PC-9 (cell line): ENCODE data around the gene ZNF18. TPM values are rescaled to one million over a fixed set of nuclear protein-coding genes. Genes with fewer than 3 reads are reported as not detected.

ENCODE experiments used
- BruUV-seq: library from RNA; stranded (reverse); fragments of 400-500 nt; replicated peaks from 2 replicates; lab custom pipeline; 2021; lab: Mats Ljungman, UMichigan
- CTCF ChIA-PET: fragments of 300-600 bp; sonication (Branson Sonifier 250); formaldehyde crosslinking; loops from one replicate; lab custom pipeline; 2022; ENCODE audit warnings: antibody characterized with exemption; lab: Charles Lee
- POLR2A ChIA-PET: fragments of 300-600 bp; sonication (Branson Sonifier 250); formaldehyde crosslinking; loops from one replicate; lab custom pipeline; 2022; ENCODE audit warnings: antibody characterized with exemption; ENCODE audit not compliant: unreplicated experiment; lab: Charles Lee
- DNase-seq, 2 experiments: peaks; one replicate each; pipeline versions ENCODE4 v3.0.0 to v3.0.0-alpha.2; 2015 to 2022; ENCODE audit warnings: mixed read lengths in 1 of 2
- H2AFZ ChIP-seq: fragments of 200-600 bp; sonication (generic); 2 replicates; pipeline ENCODE4 v1.8.1; 2017; ENCODE audit warnings: antibody characterized with exemption
- H3F3A ChIP-seq: fragments of 200-600 bp; sonication (generic); 2 replicates; pipeline ENCODE4 v1.8.1; 2017; ENCODE audit warnings: antibody characterized with exemption, mild to moderate bottlenecking, low read depth; ENCODE audit not compliant: insufficient read depth
- H3K27ac ChIP-seq: fragments of 200-600 bp; sonication (generic); 2 replicates; pipeline ENCODE4 v1.6.1; 2016; ENCODE audit warnings: mixed run types
- H3K27me3 ChIP-seq: fragments of 200-600 bp; sonication (generic); 2 replicates; pipeline ENCODE4 v1.6.1; 2016; ENCODE audit warnings: low read depth, mixed run types; ENCODE audit not compliant: insufficient read depth
- H3K36me3 ChIP-seq: fragments of 200-600 bp; sonication (generic); 2 replicates; pipeline ENCODE4 v1.6.1; 2016; ENCODE audit warnings: low read depth, mixed run types
- H3K4me1 ChIP-seq: fragments of 200-600 bp; sonication (generic); replicated peaks from 2 replicates; pipeline ENCODE4 v1.6.1; 2016; ENCODE audit warnings: mixed run types; ENCODE audit not compliant: insufficient read depth
- H3K4me2 ChIP-seq: fragments of 200-600 bp; sonication (generic); 2 replicates; pipeline ENCODE4 v1.6.1; 2017; ENCODE audit warnings: mixed run types
- H3K4me3 ChIP-seq: fragments of 200-600 bp; sonication (generic); 2 replicates; pipeline ENCODE4 v1.6.1; 2016; ENCODE audit warnings: mixed run types
- H3K79me2 ChIP-seq: fragments of 200-600 bp; sonication (generic); 2 replicates; pipeline ENCODE4 v1.6.1; 2017; ENCODE audit warnings: low read depth, mixed run types
- H3K9me2 ChIP-seq: fragments of 200-600 bp; sonication (generic); 2 replicates; pipeline ENCODE4 v1.8.1; 2017; ENCODE audit warnings: mild to moderate bottlenecking; ENCODE audit not compliant: insufficient read depth
- H3K9me3 ChIP-seq: fragments of 200-600 bp; sonication (generic); 2 replicates; pipeline ENCODE4 v1.8.1; 2016; ENCODE audit warnings: low read depth; ENCODE audit not compliant: insufficient read depth
- H4K20me1 ChIP-seq: fragments of 200-600 bp; sonication (generic); 2 replicates; pipeline ENCODE4 v1.8.1; 2017; ENCODE audit not compliant: insufficient read depth
- CTCF ChIP-seq: fragments of 200-600 bp; sonication (generic); conservative IDR thresholded peaks from 2 replicates; pipeline ENCODE4 v1.6.1; 2017; ENCODE audit warnings: mixed run types, antibody characterized with exemption, mild to moderate bottlenecking, moderate library complexity
- EZH2 ChIP-seq: fragments of 200-600 bp; sonication (generic); IDR thresholded peaks from 2 replicates; pipeline ENCODE4 v1.8.0; 2017; ENCODE audit warnings: antibody characterized with exemption, low read depth
- intact Hi-C: fragments of 100-400 bp; cut with micrococcal nuclease; formaldehyde crosslinking; loops from one replicate; pipeline ENCODE4 v1.10.0; 2022; ENCODE audit not compliant: unreplicated experiment
- total RNA-seq: library from RNA; stranded (reverse); gene quantifications from 2 replicates; pipeline ENCODE4 v1.2.3, GENCODE V29; 2021

ZNF18 gene
- total RNA-seq, 1 experiment from 2014 or later = 6.3 TPM

GRCh38 chr17:11999696-12000095 lies 2.4 kb upstream of the ZNF18 start:
- BruUV-seq = no TSS peak
- no peaks in the 10 kb centered on the region for H3K9me2 ChIP-seq
- H3K79me2 ChIP-seq = no peaks in the 10 kb centered on the region
- ChIA-PET CTCF (no interaction called here), POLR2A (interaction anchor here (0.5 to 0.6 kb wide), 2 partner anchors 16 to 22 kb away, joined by 5 to 14 read pairs; no protein-coding TSS in a partner anchor)
- no peaks in the 10 kb centered on the region for H3K9me3 ChIP-seq
- H3K27me3 ChIP-seq = no peaks in the 10 kb centered on the region
- H3K36me3 ChIP-seq = no peaks in the 10 kb centered on the region
- no peaks in the 10 kb centered on the region for H3F3A ChIP-seq
- no peak overlapping the region for H3K4me2 ChIP-seq
- TF ChIP-seq CTCF (no peak), EZH2 (no peak)
- H2AFZ ChIP-seq = no peak overlapping the region
- no peak overlapping the region for H3K4me3 ChIP-seq
- intact Hi-C loops = no loop called here
- H4K20me1 ChIP-seq = no peaks in the 10 kb centered on the region
- H3K4me1 ChIP-seq = no peaks in the 10 kb centered on the region; the same call in 1 of the 2 replicates
- DNase-seq = no peak
- no peak overlapping the region for H3K27ac ChIP-seq

GRCh38 chr17:11997972-11998233 lies 628 bp upstream of the ZNF18 start:
- no TSS peak for BruUV-seq
- CTCF ChIA-PET = interaction anchor here (0.7 to 1.0 kb wide), 4 partner anchors 9 to 27 kb away, joined by 3 to 4 read pairs (median 3); partner anchors contain the start of gene MAP2K4
- intact Hi-C loops = loop anchor here (1.0 to 2.0 kb wide), 2 partner anchors 22 to 51 kb away; partner anchors contain the start of gene MAP2K4

GRCh38 chr17:11996722-11997146 lies 541 bp downstream of the ZNF18 start:
- ChIA-PET POLR2A (interaction anchor here (0.5 to 1.6 kb wide), 14 partner anchors 10 to 745 kb away, joined by 3 to 15 read pairs (median 5); partner anchors contain the start of gene MAP2K4), CTCF (interaction anchor here (0.7 to 1.0 kb wide), 3 partner anchors 8 to 52 kb away, joined by 3 read pairs; partner anchors contain the start of gene MAP2K4)
- peak in 1 of 2 experiments; percentile 35 for DNase-seq
- no peaks in the 10 kb centered on the region for H3K9me2 ChIP-seq
- no peaks in the 10 kb centered on the region for H4K20me1 ChIP-seq
- H3K36me3 ChIP-seq = no peaks in the 10 kb centered on the region
- peak overlapping the region; percentile 90 for H3K4me3 ChIP-seq
- BruUV-seq = TSS peak; percentile 80
- peak overlapping the region; percentile 85 for H3K4me2 ChIP-seq
- no peaks in the 10 kb centered on the region; the same call in 1 of the 2 replicates for H3K4me1 ChIP-seq
- H3K27me3 ChIP-seq = no peaks in the 10 kb centered on the region
- H3K79me2 ChIP-seq = no peaks in the 10 kb centered on the region
- intact Hi-C loops = loop anchor here (1.0 to 2.0 kb wide), 2 partner anchors 24 to 52 kb away; partner anchors contain the start of gene MAP2K4
- TF ChIP-seq EZH2 (no peak), CTCF (no peak)
- no peaks in the 10 kb centered on the region for H3K9me3 ChIP-seq
- H2AFZ ChIP-seq = peak overlapping the region; percentile 100
- no peaks in the 10 kb centered on the region for H3F3A ChIP-seq
- 0 out of 2 replicates have a peak overlapping the region, but pooled peaks have one; percentile 24 for H3K27ac ChIP-seq

More at GRCh38 chr17:11997972-11998233, 628 bp upstream of the ZNF18 start:
- POLR2A ChIA-PET = interaction anchor here (1.3 to 1.6 kb wide), 2 partner anchors 23 to 27 kb away, joined by 10 to 11 read pairs; partner anchors contain the start of gene MAP2K4
- no peak for DNase-seq
- Histone ChIP-seq H3K27me3 (no peaks in the 10 kb centered on the region), H3K36me3 (no peaks in the 10 kb centered on the region), H3K4me3 (peak overlapping the region; percentile 90), H3K4me2 (peak overlapping the region; percentile 85), H3K9me3 (no peaks in the 10 kb centered on the region), H3K27ac (no peak overlapping the region), H3K79me2 (no peaks in the 10 kb centered on the region), H4K20me1 (no peaks in the 10 kb centered on the region), H2AFZ (peak overlapping the region; percentile 97), H3K4me1 (no peaks in the 10 kb centered on the region; the same call in 1 of the 2 replicates), H3F3A (no peaks in the 10 kb centered on the region), H3K9me2 (no peaks in the 10 kb centered on the region)
- TF ChIP-seq CTCF = no peak
- no peak for TF ChIP-seq EZH2
